GM19455 (cell line): Measurements from ENCODE around the gene CXADR.

ENCODE experiments used
- ATAC-seq: cut with Tn5 transposase; IDR thresholded peaks from one replicate; pipeline ENCODE4 v1.9.1; 2021; ENCODE audit not compliant: unreplicated experiment

CXADR gene

DNA sequence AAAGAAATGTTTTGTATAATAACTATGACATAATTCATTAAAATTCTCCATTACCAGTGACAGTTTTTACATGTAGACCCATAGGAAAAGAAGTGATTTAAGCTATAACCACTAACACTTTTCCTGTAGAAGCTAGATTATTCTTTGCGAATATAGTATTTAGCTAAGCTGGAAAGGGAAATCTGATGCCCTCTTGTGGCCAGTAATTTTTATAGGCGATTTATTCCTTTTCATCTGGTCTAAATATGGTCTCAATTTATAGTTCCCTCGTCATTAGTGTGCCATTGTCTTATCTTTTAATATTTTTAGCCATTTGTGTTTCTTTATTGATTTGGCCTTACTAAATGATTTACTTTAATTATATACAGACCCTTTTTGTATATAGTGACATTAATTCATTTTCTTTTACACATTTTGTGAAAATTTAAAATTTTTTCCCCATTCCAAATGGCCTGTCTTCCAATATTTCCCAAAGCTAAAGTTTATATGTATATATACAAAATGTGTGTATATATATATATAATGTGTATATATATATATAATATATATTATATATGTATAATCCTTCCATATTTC, 73.1 kb downstream of the CXADR start:
- ATAC-seq = no peak

- ATAC-seq = no peak
Measured at GRCh38 chr21:17590430-17590829, 77.6 kb downstream of the CXADR start.

GRCh38 chr21:17597680-17598079, 84.8 kb downstream of the CXADR start:
- ATAC-seq = no peak

DNA sequence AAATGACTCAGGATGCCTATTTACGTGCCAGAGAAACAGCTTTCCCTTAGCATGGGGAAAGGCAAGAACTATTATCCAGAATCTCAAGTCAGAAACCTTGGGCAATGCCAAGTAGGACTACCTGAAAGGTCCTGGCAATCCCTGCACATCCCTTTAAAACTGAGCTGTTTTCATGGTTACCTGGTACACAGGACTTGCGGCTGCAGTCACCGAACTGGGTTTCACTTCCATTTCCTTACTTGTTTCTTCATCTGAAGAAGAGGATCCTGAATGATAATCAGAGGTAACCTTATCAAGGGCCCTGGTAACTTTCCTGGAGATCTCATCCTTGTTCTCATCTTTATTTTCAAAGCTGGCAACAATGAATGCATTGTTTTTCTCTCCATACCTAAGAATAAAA, 85.6 kb downstream of the CXADR start:
- peak; percentile 75 for ATAC-seq

DNA sequence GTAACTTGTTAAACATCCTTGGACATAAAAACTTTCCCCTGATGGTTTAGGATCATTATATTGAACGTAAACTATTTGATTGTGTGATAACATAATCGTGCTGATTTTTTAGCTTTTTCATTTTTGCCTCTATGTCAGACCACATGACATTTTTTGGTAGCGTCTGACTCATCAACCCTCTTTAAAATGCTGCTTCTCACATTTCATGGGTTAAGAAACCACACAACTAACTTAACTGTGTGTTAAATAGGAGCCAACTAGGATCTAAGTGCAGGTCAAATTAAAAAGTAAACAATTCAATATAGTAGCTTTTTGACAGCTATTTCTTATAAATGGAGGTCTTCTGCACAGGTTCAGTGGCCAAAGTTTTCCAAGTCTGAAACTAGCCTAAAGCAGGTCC, 90.0 kb downstream of the CXADR start:
- ATAC-seq = no peak

- ATAC-seq = no peak
Measured at GRCh38 chr21:17607684-17608083, 94.8 kb downstream of the CXADR start.

DNA sequence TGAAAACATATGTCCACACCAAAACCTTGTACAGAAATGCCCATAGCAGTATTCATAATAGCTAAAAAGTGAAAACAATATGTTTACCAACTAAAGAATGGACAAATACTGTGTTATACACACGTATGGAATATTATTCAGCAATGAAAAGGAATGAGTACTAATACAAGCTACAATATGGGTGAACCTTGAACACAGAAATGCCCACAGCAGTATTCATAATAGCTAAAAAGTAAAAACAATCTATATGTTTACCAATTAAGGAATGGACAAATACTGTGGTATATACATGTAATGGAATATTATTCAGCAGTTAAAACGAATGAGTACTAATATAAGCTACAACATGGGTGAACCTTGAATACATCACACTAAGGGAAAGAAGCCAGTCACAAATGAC, 96.8 kb downstream of the CXADR start:
- no peak for ATAC-seq

DNA sequence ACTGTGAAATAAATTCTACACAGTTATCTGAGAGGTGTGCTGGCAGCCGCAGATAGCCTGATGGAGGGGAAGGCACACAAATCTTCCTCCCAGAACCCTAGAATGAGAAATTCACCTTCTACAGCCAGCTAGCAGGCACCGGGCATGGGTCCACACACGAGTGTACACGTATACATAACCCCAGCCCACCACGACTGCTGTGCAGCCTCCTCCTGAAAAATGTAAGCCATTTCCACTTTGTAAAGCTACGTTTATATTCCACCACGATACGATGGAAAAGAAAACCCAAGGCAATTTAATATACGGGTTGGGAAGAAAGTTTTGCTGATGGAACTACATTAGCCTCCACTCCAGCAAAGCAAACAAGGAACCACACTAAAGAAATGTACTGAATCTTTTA, 98.1 kb downstream of the CXADR start:
- ATAC-seq = no peak

GRCh38 chr21:17611414-17612022, 98.7 kb downstream of the CXADR start:
- ATAC-seq = peak; percentile 60

DNA sequence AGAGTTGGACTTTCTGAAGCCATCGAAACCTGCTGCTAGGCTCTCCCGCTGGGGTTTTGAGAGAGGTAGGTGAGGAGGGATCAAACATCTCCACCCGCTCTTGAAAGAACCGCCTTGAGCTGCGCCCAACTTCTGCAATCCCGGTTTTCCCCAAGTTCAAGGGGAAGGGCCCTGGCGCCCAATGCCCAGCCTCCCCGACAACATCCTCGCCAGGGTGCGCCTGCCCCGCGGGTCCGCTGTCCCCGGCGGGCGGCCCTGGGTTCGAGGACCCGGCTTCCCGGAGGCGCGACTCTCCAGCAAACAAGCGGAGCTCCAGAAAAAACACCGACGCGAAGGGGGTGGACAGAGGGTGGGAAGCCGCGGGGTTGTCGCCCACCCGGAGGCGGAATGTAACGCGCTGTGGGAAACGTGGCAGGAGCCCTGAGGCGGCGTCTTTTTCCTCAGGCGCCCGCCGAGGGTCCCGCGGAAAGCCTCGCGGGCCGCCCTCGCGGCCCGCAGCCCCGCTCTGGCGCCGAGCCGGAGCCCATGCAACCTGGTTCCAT, 99.3 kb downstream of the CXADR start:
- peak; percentile 20 for ATAC-seq

DNA sequence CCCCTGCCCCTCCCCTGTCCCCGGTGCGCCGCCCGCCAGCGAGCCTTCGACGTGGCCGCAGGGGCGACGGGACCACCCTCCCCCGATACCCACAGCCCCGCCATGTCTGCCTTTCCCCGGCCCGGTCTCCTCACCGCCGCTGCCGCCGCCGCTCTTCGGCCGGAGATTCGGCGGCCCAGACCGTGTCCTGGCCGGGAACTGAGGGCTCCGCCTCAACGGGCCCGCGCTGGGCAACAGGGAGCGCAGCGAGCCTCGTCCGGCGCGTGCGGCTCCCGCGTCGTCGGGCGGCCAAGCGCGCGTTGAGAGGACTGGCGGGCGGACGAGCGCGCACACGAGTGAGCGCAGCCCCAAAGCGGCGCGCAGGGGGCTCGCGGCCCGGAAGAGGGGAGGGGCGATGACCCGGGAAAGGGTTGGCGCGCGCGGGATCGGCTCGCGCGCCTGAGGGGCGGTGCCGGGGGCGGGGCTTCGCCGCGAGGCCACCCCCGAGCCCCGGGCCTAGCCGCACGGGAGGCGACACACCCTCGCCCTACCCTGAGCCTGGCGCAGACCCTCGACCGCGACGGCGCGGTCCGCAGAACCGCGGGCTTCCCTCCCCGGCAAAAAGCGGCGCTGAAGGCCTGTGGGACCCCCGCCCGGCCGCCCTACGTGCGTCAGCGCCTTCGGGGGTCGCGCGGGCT, 99.9 kb downstream of the CXADR start, which contains the start of gene BTG3:
Gene BTG3, minus strand, starts transcription at position 337 of the 677 bp plus-strand sequence. CDS start 3,757 bp downstream, outside the sequence.
- peak; percentile 71 for ATAC-seq

DNA sequence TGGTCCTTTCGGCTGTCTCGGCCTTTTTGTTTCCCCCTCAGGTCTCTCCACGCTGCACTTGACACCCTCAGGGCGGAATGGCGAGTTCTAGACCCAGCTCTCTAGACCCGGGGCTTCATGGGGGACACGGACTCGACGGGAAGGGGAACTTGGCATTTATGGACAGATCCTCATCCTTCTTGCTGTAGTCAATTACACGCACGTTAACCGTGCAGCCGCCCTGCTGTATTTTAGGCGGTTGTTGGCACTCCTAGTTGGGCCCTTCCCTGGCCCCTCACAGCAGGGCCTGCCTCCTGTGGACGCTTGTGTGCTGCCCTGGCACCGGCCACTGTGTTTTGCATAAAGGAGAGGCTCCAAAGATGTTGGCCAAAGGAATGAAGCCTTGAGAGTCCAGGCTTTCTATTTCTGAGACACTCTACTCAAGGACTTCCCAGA, 100.4 kb downstream of the CXADR start:
- peak; percentile 1 for ATAC-seq

GRCh38 chr21:17616831-17617230, 104.0 kb downstream of the CXADR start:
- ATAC-seq = no peak

DNA sequence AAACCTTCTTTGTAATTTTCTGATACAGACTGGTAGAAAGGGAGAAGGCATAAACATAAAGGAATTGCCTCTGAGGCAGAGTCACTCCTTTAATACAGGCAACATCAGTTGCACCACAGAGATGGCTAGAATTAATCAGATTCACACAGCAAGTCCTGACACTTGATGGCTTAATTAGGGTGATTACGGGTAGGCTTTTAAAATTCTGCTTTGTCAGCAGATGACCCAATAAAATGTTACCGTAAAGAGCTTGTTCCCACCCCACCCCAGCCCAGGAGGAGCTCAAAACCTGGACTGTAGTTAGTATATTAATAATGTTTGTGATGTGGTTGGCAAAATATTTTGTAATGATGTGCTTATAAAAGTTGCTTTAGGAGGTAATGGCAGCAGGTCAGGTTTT, 109.2 kb downstream of the CXADR start:
- no peak for ATAC-seq

- ATAC-seq = no peak
Measured at GRCh38 chr21:17631195-17631594, 118.4 kb downstream of the CXADR start.

DNA sequence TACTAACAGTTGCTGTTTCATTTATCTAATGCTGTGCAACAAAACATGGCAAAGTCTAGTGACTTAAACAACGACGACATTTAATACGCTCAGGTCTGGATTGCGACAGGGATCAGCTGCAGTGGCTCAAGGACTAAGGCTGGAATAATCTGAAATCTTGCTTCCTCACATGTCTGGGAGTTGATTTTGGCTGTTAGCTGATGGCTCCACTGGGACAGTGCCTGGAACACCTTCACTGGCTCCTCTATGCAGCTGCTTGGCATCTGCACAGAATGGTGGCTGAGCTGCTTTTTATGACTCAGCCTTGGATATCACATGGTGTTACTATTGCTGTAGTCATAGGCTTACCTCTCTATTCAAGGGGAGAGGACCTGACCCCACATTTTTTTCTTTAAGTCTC, 123.9 kb downstream of the CXADR start:
- ATAC-seq = no peak

DNA sequence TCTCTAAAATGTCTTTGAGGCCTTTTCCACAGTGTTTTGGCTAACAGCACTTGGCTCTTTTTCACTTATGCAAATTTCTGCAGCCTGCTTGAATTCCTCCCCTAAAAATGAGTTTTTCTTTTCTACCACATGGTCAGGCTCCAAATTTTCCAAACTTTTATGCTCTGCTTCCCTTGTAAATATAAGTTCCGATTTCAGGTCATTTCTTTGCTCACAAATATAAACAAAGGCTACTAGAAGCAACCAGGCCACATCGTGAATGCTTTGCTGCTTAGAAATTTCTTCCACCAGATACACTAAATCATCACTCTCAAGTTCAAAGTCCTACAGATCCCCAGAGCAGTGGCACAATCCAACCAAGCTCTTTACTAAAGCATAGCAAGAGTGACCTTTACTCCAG, 128.0 kb downstream of the CXADR start:
- ATAC-seq = no peak
